ENCODE measurements around the gene HSBP1.

The HSBP1 gene

DNA sequence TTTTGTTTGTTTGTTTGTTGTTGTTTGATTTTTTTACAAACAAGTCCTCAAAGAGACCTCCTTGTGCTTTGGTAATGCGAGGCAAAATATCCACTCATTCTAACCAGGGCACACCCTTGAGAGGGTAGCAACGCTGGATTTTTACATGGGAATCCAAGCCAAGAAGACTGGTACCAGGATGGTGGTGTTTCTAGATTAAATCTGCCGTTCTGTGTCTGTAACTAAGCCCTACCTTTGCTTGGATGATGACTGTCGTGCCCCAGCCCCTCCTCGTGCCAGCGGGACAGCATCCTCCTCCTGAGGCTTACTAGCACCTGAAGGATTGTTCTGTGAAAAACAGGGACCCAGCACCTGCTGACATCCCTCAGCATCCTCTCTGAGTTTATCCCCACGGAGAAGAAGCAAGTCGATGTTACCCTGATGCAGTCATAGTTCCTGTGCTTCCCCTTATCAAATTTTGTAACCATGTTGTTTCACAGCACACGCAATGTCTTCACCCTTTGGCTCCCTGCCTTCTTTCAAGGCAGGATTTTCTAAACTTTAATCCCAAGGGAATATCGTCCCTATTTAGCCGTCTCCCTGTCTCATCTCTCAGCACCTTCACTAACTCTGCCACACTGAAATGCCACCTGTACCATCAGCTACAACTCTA, 5.1 kb upstream of the HSBP1 start:
- DNase-seq (ENCODE audit: extremely low spot score, insufficient read length, low read depth) = no peak
- no peak for FAIRE-seq

DNA sequence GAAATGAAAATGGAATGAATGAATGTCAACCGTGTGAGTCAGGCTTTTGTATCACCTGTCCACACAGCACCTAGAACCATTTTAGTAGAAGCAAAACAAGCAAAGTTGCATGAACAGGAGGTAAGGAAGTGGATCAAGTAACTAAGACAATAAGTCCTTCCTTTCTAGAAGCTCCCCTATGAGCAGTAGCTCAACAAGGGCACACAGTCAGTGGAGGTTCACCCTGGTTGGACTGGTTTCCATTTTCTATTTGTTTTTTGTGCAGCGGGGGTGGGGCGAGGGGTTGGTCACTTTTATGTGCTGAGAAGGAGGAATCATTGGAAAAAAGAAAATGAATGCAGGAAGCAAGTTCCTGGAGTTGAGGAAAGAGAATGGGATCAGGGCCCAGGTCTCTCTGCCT, 4.0 kb upstream of the HSBP1 start:
- no peak for FAIRE-seq

DNA sequence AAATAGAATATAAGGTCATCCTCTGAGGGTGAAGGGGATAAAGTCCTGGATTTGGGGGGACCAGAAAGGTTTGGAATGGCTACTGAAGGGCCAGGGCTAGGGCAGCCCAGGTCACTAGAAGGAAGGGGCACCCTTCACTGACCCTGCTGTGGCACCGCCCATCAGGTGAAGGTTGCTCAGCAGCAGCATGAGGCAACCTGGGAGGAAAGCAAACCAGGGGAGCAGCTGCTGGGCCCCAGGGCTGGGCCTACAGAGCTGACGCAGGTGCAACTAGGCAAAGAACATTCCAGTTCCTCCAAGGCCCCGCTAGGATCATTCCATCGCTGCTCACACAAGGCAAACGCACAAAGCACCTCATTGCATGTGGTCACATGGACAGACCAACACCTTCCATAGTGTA, 3.4 kb upstream of the HSBP1 start:
- DNase-seq (ENCODE audit: extremely low spot score, insufficient read length, low read depth) (no peak), FAIRE-seq (no peak)

More for the DNA sequence above, 4.0 kb upstream of the HSBP1 start:
- no peak for DNase-seq (ENCODE audit: extremely low spot score, insufficient read length, low read depth)

DNA sequence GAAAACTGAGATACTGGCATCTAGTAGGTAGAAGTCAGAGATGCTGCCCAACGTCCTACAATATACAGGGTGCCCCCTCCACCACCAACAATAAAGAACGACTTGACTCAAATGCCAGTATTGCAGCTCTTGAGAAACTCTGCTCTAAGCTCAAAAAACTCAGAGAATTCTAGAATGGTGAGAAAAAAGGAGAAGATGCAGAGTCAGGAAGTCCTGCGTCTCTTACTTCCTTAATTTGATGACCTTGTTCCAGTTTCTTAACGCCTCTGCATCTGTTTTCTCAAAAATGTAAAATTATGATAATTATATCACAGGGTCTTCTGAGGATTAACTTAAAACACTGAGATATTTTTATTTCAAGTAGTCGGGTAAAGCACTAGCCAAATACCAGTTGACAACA, 1.7 kb upstream of the HSBP1 start:
- FAIRE-seq (peak; percentile 47), DNase-seq (ENCODE audit: extremely low spot score, insufficient read length, low read depth) (no peak)

DNA sequence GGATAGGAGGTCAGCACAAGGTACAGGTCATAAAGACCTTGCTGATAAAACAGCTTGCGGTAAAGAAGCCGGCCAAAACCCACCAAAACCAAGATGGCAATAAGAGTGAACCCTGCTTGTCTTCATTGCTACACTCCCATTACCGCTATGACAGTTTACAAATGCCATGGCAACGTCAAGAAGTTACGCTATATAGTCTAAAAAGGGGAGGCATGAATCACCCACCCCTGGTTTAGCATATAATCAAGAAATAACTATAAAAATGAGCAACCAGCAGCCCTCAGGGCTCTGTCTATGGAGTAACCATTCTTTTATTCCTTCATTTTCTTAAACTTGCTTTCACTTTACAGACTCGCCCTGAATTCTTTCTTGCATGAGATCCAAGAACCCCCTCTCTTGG, 1.0 kb upstream of the HSBP1 start:
- FAIRE-seq = no peak
- DNase-seq (ENCODE audit: extremely low spot score, insufficient read length, low read depth) = no peak

DNA sequence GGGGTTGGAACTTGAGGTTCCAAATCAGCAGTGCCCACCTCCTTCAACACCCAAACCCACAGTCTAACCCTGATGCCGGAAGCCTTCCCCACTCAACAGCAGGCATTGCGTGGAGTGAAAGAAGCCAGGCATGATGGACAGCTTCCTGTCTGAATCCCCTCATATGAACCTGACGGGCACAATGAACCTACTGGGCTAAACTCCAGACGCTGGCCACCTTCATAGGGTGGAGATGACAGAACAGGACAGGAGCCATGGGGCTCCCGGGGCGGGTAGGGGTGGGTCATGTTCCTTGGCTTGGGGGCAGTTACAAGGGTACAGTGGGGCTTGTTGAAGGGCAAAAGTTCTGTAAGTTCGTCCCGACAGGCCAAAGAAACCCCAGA, 460 bp upstream of the HSBP1 start:
- no peak for FAIRE-seq

DNA sequence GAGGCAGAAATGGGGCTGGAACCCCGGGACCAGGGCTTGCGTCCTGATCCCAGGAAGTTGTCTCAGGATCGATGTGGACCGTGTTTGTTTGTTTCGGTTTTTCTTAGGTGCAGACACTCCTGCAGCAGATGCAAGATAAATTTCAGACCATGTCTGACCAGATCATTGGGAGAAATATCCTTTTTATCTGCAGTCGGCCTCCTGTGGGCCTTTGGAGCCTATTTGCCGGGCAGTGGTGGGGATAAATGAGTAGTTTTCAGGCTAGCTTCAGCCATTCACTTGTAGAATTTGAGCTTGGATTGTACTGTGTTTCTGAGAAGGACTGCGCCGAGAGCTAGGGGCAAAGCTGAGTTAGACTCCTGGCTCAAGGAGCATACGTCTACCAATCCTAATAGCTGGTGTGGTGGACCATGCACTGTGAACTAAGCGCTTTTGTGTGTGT, 816 bp downstream of the HSBP1 start:
- FAIRE-seq (no peak), DNase-seq (ENCODE audit: extremely low spot score, insufficient read length, low read depth) (no peak)

More for the DNA sequence above, 460 bp upstream of the HSBP1 start:
- no peak for DNase-seq (ENCODE audit: extremely low spot score, insufficient read length, low read depth)

DNA sequence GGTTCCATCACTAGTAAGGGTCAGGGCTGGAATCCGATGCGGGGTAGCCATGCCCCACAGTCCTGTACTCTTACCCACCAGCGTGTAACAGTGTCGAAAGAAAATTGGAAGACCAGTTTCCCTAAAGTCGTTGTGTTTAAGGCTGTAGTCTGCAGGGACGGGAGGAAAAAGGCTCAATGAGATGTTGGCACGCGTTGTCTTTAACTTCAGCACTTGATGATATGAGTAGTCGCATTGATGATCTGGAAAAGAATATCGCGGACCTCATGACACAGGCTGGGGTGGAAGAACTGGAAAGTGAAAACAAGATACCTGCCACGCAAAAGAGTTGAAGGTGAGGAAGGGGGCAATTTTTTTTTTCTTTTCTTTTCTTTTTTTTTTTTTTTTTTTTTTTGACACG, 1.3 kb downstream of the HSBP1 start:
- no peak for DNase-seq (ENCODE audit: extremely low spot score, insufficient read length, low read depth)
- no peak for FAIRE-seq

DNA sequence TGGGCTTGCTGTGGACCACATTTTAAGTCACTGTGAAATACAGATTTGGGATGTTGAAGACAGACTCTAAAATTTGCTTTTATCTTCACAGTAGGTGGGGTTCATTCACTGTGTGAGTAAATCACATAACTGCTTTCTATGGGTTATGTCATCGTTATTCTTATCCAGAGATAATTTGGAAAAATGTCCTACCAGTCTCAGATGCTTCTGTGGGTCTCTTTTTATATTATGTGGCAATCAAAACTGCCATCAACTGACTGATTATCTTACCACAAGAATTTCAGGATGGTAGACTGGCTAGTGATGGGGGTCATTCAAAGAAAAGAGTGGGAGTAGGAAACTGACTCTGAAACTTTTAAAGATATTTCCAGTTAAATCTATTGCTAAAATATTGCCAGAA, 3.1 kb downstream of the HSBP1 start:
- DNase-seq (ENCODE audit: extremely low spot score, insufficient read length, low read depth) = no peak
- FAIRE-seq = no peak

DNA sequence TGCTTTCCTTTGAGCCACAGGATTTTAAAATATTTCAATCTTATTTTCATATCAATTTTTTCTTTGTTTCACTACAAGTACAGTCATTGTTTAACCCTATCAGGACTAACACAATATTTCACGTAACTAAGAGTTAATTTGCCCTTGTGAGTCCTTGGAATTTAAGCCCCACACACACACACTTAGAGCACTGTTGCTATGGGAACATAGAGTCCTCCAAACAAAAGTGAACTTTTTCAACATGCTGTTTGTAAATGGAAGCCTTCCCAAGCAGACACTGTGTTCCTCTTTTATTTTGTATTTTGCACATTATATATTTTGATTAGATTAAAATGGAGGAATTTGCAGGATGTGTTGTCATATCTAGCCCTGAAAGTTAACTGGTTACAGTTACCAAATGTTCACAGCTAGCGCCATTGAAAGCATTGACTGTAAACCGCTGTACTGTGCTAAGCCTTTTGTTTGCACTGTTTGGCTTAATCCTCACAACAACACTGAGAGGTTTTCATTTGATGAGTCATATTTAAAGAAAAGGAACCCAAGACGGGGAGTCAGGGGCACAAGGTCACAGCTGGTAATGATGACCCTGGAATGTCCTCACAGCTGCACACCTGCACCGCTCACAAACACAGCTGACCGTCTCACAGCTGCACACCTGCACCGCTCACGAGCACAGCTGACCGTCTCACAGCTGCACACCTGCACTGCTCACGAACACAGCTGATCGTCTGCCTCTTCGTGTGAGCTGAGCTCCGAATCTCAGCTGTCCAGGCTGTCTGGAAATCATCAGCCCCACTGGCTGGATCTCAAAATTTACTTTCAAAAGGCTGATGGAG, 6.3 kb downstream of the HSBP1 start:
- no peak for FAIRE-seq
- DNase-seq (ENCODE audit: extremely low spot score, insufficient read length, low read depth) = no peak

DNA sequence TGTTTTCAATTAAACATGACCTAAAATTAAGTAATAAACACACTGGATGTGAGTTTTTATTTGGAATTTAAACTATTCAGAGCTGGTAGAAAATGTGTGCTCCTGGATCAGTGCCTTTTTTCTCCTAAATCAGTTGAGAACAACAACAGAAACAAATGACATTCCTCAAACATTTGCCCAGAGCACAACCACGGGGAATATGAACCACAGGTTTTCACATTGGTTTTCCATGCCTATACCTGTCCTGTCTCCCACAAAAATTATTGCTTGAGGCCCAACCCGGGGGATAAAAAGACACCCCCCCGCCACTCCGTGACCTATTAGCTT, 6.8 kb downstream of the HSBP1 start:
- no peak for DNase-seq (ENCODE audit: extremely low spot score, insufficient read length, low read depth)
- no peak for FAIRE-seq

DNA sequence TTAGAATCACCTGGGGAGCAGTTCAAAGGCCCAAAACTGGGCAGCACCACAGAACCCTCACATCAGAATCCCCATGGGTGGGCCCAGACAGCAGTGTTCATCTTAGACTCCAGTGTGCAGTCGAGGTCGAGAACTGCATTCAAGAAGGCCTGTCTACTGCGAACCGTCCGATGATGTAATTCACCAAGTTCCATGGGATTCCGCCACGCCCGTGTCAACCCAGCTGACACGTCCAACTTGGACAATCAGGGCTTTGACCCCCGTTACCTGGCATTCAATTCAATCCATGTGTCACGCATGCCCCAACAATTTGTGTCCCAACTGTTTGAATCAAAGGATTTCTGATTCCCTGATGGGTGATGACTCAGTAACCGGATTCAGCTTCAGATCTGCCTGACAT, 9.2 kb downstream of the HSBP1 start:
- FAIRE-seq (no peak), DNase-seq (ENCODE audit: extremely low spot score, insufficient read length, low read depth) (no peak)

DNA sequence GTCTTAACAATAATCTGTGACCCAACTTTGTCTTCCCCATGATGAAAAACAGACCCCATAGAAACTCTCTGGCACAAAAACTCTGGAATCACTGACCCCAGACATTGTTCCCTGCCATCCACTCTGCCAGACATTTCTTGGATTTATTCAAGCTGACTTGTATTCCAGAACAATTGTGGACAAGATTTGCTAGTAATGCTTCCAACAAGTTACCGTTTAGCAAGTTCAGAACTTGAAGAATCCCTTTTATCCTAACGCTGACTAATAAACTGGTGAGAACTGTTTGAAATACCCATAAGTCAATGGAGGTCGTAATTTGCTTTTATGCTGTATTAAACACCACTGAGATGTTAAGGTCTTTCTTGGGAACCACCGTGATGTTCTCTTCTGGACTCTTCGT, 10.5 kb downstream of the HSBP1 start:
- no peak for DNase-seq (ENCODE audit: extremely low spot score, insufficient read length, low read depth)
- FAIRE-seq = no peak

DNA sequence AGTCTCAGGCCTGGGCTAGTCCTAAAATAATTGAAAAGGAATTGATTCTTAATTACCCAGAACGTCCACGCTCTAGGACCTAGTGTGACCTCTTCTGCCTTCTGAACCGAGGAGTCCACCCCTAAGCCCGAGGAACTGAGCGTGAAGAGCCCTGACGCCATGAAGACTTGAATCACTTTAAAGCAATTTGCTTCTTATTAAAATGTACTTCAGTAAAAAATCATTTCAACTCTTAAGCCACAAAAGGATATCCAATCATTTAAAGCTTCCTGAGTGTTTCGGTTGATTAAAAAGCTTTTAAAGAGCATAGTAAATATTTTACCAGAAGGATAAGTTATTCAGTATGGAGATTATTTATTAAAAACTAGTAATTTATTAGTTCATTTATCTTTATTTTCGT, 11.6 kb downstream of the HSBP1 start:
- DNase-seq (ENCODE audit: extremely low spot score, insufficient read length, low read depth) (no peak), FAIRE-seq (no peak)

DNA sequence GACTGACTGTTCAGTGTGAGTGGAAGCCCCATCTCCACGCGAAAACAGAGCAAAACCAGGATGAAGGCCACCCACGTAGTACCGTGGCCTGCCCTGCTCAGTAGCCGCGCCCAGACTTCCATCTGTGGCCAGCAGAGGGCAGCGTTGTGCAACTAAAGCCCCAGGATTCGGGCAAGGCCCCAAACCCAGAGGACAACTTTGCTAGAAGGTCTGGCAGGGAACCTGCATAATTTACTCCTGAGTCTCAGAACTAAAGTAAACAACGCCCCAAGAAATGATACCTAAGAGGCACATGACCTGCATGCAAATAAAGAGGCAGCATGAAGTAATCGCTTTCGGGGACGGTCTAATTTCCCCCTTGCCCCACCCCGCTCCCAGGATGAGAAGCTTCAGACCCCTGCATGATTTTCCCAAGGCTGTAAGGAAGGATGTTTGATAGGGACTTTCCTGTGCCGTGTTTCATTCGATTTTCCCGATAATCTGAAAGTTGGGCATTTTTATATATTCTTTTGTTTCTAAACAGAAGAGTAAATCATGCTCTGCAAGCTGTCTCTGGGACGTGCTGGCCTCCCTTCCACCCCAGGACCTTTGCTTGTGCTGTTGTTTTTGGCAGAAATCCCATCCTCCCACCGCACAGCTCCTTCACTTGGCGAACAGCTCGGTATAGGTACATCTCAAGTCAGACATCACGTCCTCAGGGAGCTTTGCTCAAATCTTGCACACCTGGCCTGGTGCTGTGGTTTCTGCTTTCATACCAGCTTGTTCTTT, 18.6 kb downstream of the HSBP1 start:
- peak; percentile 62 for DNase-seq (ENCODE audit: extremely low spot score, insufficient read length, low read depth)
- peak; percentile 81 for FAIRE-seq

DNA sequence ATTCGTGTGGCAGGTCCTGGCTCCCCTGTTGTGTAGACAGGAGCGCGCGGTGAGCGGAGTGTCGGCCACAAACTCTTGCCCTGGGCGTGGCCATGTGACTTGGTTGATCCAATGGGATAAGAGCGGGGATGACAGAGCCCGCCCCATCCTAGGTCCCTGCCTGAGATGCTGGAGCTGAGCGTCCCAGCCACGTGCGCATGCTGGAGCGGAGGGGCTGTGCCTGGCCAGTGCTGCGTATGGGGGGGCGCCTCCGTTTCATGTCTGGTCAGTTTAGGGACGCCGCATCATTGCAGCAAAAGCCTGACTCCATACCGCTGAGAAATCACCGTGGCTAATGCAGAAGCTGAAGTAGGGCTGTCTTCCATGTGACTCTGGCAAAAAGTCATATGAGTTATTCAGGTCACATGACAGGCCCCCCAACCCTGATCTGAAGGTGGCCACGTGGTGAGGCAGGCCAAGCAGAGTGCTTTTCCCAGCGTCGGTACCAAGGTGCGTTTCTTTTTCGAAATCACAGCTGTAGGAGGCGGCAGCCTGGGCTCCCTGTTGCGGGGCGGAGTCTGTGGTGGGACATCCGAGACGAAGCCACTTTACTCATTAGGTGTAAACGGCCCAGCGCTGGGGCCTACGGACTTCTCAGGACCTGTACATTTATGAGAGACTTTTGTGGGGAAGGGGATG, 22.5 kb downstream of the HSBP1 start:
- no peak for DNase-seq (ENCODE audit: extremely low spot score, insufficient read length, low read depth)
- FAIRE-seq = no peak

DNA sequence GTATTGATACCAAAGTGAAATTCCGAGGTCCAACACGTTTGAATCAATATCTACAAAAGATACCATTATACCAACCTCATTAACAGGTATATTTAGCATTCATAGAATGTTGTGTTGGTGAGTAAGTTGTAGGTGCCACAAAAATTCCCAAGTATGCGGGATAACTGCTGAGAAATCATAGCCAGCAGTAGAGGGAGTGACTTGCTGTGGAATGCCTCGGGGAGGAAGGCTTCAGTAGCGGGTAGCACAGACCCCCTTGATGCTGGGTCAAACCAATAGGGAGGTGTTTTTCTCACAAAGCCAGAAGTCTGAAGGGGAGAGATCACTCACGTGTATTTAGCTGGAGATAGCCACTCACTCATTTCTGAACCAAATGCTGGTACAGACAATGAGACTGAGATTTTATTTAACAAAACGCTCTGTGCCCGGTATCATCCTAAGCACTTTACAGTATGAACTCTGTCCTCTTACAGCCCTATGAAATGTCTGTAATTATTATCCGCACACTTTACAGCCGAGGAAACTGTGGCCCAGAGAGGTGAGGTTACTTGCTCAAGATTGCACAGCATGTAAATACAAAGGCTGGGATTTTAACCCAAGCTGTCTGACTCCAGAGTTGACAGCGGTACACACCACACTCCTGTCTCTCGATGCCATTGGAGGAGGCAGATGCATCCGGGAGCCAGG, 23.1 kb downstream of the HSBP1 start:
- DNase-seq (ENCODE audit: extremely low spot score, insufficient read length, low read depth) = no peak
- no peak for FAIRE-seq

DNA sequence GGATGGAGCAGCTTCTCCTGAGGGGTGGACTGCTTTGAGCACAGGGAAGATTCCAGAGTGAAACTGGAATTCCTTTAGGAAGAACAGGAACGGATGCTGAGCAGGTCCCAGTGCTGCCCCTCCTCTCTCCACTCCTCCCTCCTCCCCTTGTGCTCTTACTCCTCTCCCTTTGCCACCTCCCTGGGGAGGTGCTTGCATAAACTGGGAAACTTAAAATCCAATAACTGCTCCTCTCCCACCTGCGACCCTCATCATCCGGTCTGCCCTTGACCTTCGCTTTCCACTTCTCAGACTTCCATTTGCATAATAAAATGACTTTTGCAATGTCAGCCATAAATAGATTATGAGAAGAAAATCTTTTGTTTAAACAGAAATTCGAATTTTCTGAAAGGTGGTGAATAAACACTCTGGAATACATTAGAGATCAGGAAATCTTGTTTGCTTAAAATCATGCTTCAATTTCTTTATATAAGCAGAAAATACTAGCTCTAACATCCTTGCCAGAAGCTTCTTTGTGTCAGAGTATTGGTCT, 23.7 kb downstream of the HSBP1 start:
- DNase-seq (ENCODE audit: extremely low spot score, insufficient read length, low read depth) = no peak
- no peak for FAIRE-seq

DNA sequence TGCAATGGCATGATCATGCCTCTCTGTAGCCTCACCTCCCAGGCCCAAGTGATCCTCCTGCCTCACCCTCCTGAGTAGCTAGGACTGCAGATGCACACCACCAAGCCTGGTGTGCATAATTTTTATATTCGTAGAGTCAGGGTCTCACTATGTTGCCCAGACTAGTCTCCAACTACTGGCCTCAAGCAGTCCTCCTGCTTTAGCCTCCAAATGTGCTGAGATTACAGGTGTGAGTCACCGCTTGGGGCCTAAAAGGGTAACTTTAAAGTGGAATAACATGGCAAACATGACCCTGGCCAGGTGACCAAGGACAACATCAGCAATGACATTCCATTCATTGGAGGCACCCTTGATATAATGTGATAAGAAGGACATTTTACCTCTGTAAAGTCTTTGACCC, 26.1 kb downstream of the HSBP1 start:
- FAIRE-seq (no peak), DNase-seq (ENCODE audit: extremely low spot score, insufficient read length, low read depth) (no peak)
